ENCODE data around the gene SDCBP2. TPM values are rescaled to one million over a fixed set of nuclear protein-coding genes. Genes with fewer than 3 reads are reported as not detected.

The SDCBP2 gene
- total RNA-seq, 1 donor from 2014 or later, result 1.2 TPM

GRCh38 chr20:1296117-1296610 lies 32.8 kb downstream of the SDCBP2 start:
- no peak for TF ChIP-seq CTCF (IDR thresholded peaks at IDR 0.05)
- H3K4me3 Mint-ChIP-seq, result no peak overlapping the region
- DNase-seq, result no peak
- CTCF ChIA-PET, result no interaction called here
- H3K36me3 Mint-ChIP-seq (ENCODE audit: low read depth), result no peaks in the 10 kb centered on the region
- no peaks in the 10 kb centered on the region for H3K4me1 Mint-ChIP-seq
- intact Hi-C loops (cut with micrococcal nuclease), result no loop called here
- POLR2A ChIA-PET, result no interaction called here
- H3K27ac Mint-ChIP-seq, result no peak overlapping the region
- no peaks in the 10 kb centered on the region for H3K27me3 Mint-ChIP-seq
- H3K9me3 Mint-ChIP-seq, result no peaks in the 10 kb centered on the region
- ATAC-seq (ENCODE audit: low read depth), result no peak

- Mint-ChIP-seq H3K9me3 (no peaks in the 10 kb centered on the region), H3K36me3 (ENCODE audit: low read depth) (no peaks in the 10 kb centered on the region), H3K4me3 (no peak overlapping the region), H3K27ac (no peak overlapping the region), H3K27me3 (no peaks in the 10 kb centered on the region), H3K4me1 (no peaks in the 10 kb centered on the region)
- CTCF ChIA-PET, result no interaction called here
- TF ChIP-seq CTCF (IDR thresholded peaks at IDR 0.05), result no peak
- POLR2A ChIA-PET, result no interaction called here
- intact Hi-C loops (cut with micrococcal nuclease), result no loop called here
- no peak for ATAC-seq (ENCODE audit: low read depth)
- DNase-seq, result no peak
Measured at GRCh38 chr20:1295276-1295930, 33.5 kb downstream of the SDCBP2 start.

GRCh38 chr20:1294497-1294896 lies 34.4 kb downstream of the SDCBP2 start:
- TF ChIP-seq CTCF (IDR thresholded peaks at IDR 0.05), result no peak
- H3K36me3 Mint-ChIP-seq (ENCODE audit: low read depth), result no peaks in the 10 kb centered on the region
- DNase-seq (no peak), ATAC-seq (ENCODE audit: low read depth) (no peak)
- ChIA-PET POLR2A (no interaction called here), CTCF (no interaction called here)
- no peak overlapping the region for H3K27ac Mint-ChIP-seq
- H3K9me3 Mint-ChIP-seq, result no peaks in the 10 kb centered on the region
- no peaks in the 10 kb centered on the region for H3K4me1 Mint-ChIP-seq
- H3K27me3 Mint-ChIP-seq, result no peaks in the 10 kb centered on the region
- intact Hi-C loops (cut with micrococcal nuclease), result no loop called here
- no peak overlapping the region for H3K4me3 Mint-ChIP-seq

- H3K27me3 Mint-ChIP-seq, result no peaks in the 10 kb centered on the region
- ChIA-PET CTCF (no interaction called here), POLR2A (no interaction called here)
- intact Hi-C loops (cut with micrococcal nuclease), result no loop called here
- no peaks in the 10 kb centered on the region for H3K36me3 Mint-ChIP-seq (ENCODE audit: low read depth)
- no peak for TF ChIP-seq CTCF (IDR thresholded peaks at IDR 0.05)
- H3K4me1 Mint-ChIP-seq, result no peaks in the 10 kb centered on the region
- no peak overlapping the region for H3K4me3 Mint-ChIP-seq
- H3K27ac Mint-ChIP-seq, result no peak overlapping the region
- no peaks in the 10 kb centered on the region for H3K9me3 Mint-ChIP-seq
- no peak for DNase-seq
- ATAC-seq (ENCODE audit: low read depth), result no peak
Measured at GRCh38 chr20:1293641-1294379, 35.1 kb downstream of the SDCBP2 start.

GRCh38 chr20:1292620-1293019 lies 36.3 kb downstream of the SDCBP2 start:
- ChIA-PET CTCF (no interaction called here), POLR2A (no interaction called here)
- H3K4me3 Mint-ChIP-seq, result no peak overlapping the region
- H3K27ac Mint-ChIP-seq, result no peak overlapping the region
- no peak for DNase-seq
- H3K27me3 Mint-ChIP-seq, result no peaks in the 10 kb centered on the region
- H3K36me3 Mint-ChIP-seq (ENCODE audit: low read depth), result no peaks in the 10 kb centered on the region
- ATAC-seq (ENCODE audit: low read depth), result no peak
- H3K9me3 Mint-ChIP-seq, result no peaks in the 10 kb centered on the region
- no peaks in the 10 kb centered on the region for H3K4me1 Mint-ChIP-seq
- intact Hi-C loops (cut with micrococcal nuclease), result no loop called here
- TF ChIP-seq CTCF (IDR thresholded peaks at IDR 0.05), result no peak

All from activated B cell treated with CpG ODN at 0.5 μM for 24 hours (primary cell).